ENCODE measurements around the gene FCGR2B. TPM values are rescaled to one million over a fixed set of nuclear protein-coding genes. Genes with fewer than 3 reads are reported as not detected.

Gene FCGR2B
- total RNA-seq, 1 experiment from 2014 or later, result not detected

- POLR2A ChIA-PET, result no interaction called here
- TF ChIP-seq JUND (IDR thresholded peaks at IDR 0.05) (no peak), ATF3 (IDR thresholded peaks at IDR 0.05) (no peak), CBX3 (IDR thresholded peaks at IDR 0.05; ENCODE audit: low read depth) (no peak), CTCF (IDR thresholded peaks at IDR 0.05 in 2 of 3, conservative IDR thresholded peaks at IDR 0.05 in 1 of 3; ENCODE audit: borderline replicate concordance in 1 of 3, insufficient read depth in 1 of 3, low read depth in 2 of 3, low read length in 2 of 3) (no peak)
- no peaks in the 10 kb centered on the region for H3K36me3 ChIP-seq (ENCODE audit: control insufficient read depth in 1 of 2, insufficient read depth in 2 of 2, low read length in 2 of 2)
- 0 out of 2 replicates have a peak overlapping the region, but pooled peaks have one; percentile 10 for H3K4me2 ChIP-seq (ENCODE audit: low read length)
- H3K9me3 ChIP-seq (ENCODE audit: control insufficient read depth in 1 of 2, insufficient read depth in 1 of 2, low read depth in 1 of 2, low read length in 2 of 2), result no peaks in the 10 kb centered on the region
- intact Hi-C loops (cut with micrococcal nuclease), result no loop called here
- H3K9me2 ChIP-seq (ENCODE audit: insufficient read depth), result no peaks in the 10 kb centered on the region
- DNase-seq (ENCODE audit: low read depth, low spot score) (no peak), ATAC-seq (no peak)
- H3K27ac ChIP-seq (ENCODE audit: low read depth, low read length), result no peak overlapping the region
- no peak overlapping the region for H2AFZ ChIP-seq (ENCODE audit: low read depth, low read length, poor library complexity, severe bottlenecking)
- CTCF ChIA-PET, result no interaction called here
- H3K4me1 ChIP-seq (ENCODE audit: control insufficient read depth in 1 of 2, insufficient read depth in 2 of 2, low read length in 2 of 2), result peaks cover 0 to 11% of the 10 kb centered on the region in 2 experiments; a peak in 2 of 4 replicates
- no peak overlapping the region for H3K9ac ChIP-seq (ENCODE audit: low read length)
- no TSS peak for BruUV-seq (replicated peaks)
- no peaks in the 10 kb centered on the region for H3K27me3 ChIP-seq (ENCODE audit: insufficient read depth, low read length)
- H4K20me1 ChIP-seq (ENCODE audit: insufficient read depth), result no peaks in the 10 kb centered on the region
- no peaks in the 10 kb centered on the region for H3K79me2 ChIP-seq (ENCODE audit: insufficient read depth, low read length)
- RAD21 ChIA-PET (ENCODE audit: low non-redundant PET in 1 of 2, low total read pairs in 2 of 2, uncharacterized antibody in 2 of 2, unreplicated experiment in 2 of 2), result no interaction called here
- H3K4me3 ChIP-seq (replicated peaks in 1 of 2; ENCODE audit: low read depth in 1 of 2, low read length in 2 of 2), result no peak overlapping the region
Observed at GRCh38 chr1:161706113-161706481, 43.2 kb downstream of the FCGR2B start.

GRCh38 chr1:161706482-161707347 lies 43.8 kb downstream of the FCGR2B start, which contains the start of gene FCRLA:
Gene FCRLA (plus strand): TSS chr1:161707229. CDS start chr1:161707265, 36 bp downstream.
- H3K9me2 ChIP-seq (ENCODE audit: insufficient read depth), result no peaks in the 10 kb centered on the region
- H3K4me1 ChIP-seq (ENCODE audit: control insufficient read depth in 1 of 2, insufficient read depth in 2 of 2, low read length in 2 of 2), result peaks cover 0 to 11% of the 10 kb centered on the region in 2 experiments; a peak in 2 of 4 replicates
- intact Hi-C loops (cut with micrococcal nuclease), result no loop called here
- H3K4me2 ChIP-seq (ENCODE audit: low read length), result 0 out of 2 replicates have a peak within 1 kb of the TSS, but pooled peaks have one; percentile 10
- no peak for TF ChIP-seq SP1 (IDR thresholded peaks at IDR 0.05; ENCODE audit: low read depth)
- peak; percentile 13; the same call in 1 of the 2 replicates for TF ChIP-seq FOSL1 (IDR thresholded peaks at IDR 0.05; ENCODE audit: low read depth)
- no peak within 1 kb of the TSS for H3K27ac ChIP-seq (ENCODE audit: low read depth, low read length)
- H3K79me2 ChIP-seq (ENCODE audit: insufficient read depth, low read length), result no peaks in the 10 kb centered on the region
- no peaks in the 10 kb centered on the region for H3K27me3 ChIP-seq (ENCODE audit: insufficient read depth, low read length)
- H3K36me3 ChIP-seq (ENCODE audit: control insufficient read depth in 1 of 2, insufficient read depth in 2 of 2, low read length in 2 of 2), result no peaks in the 10 kb centered on the region
- H3K4me3 ChIP-seq (replicated peaks in 1 of 2; ENCODE audit: low read depth in 1 of 2, low read length in 2 of 2), result no peak within 1 kb of the TSS
- H2AFZ ChIP-seq (ENCODE audit: low read depth, low read length, poor library complexity, severe bottlenecking), result no peak within 1 kb of the TSS
- no TSS peak for BruUV-seq (replicated peaks)
- ChIA-PET CTCF (no interaction called here), RAD21 (ENCODE audit: low non-redundant PET in 1 of 2, low total read pairs in 2 of 2, uncharacterized antibody in 2 of 2, unreplicated experiment in 2 of 2) (no interaction called here), POLR2A (no interaction called here)
- H3K9me3 ChIP-seq (ENCODE audit: control insufficient read depth in 1 of 2, insufficient read depth in 1 of 2, low read depth in 1 of 2, low read length in 2 of 2), result no peaks in the 10 kb centered on the region
- DNase-seq (ENCODE audit: low read depth, low spot score), result no peak
- H3K9ac ChIP-seq (ENCODE audit: low read length), result no peak within 1 kb of the TSS
- ATAC-seq, result no peak
- H4K20me1 ChIP-seq (ENCODE audit: insufficient read depth), result no peaks in the 10 kb centered on the region
